SK-N-SH (cell line): ENCODE measurements around the gene HEPN1. TPM values are rescaled to one million over a fixed set of nuclear protein-coding genes. Genes with fewer than 3 reads are reported as not detected.

Experiments used
- CTCF ChIA-PET: fragments of 300-600, 350-600 bp; formaldehyde crosslinking; extraction: SDS; loops from one replicate; lab custom pipeline; 2021; lab: Yijun Ruan, JAX
- POLR2A ChIA-PET: fragments of 350-600 bp; sonication (Branson Sonifier 250); formaldehyde crosslinking; extraction: SDS; loops from one replicate; lab custom pipeline; 2020; ENCODE audit warnings: antibody characterized with exemption, inconsistent platforms; lab: Yijun Ruan, JAX
- DNase-seq: peaks from one replicate; pipeline ENCODE4 v3.0.0; 2012
- H2AFZ ChIP-seq: fragments of 200-600 bp; sonication (generic); 2 replicates; pipeline ENCODE4 v1.8.1; 2016; ENCODE audit warnings: antibody characterized with exemption, mild to moderate bottlenecking, low read depth
- H3F3A ChIP-seq: fragments of 200-600 bp; sonication (generic); replicated peaks from 2 replicates; pipeline ENCODE3; 2016; ENCODE audit warnings: antibody characterized with exemption, mild to moderate bottlenecking; ENCODE audit not compliant: insufficient read depth
- H3K27ac ChIP-seq, 2 experiments: fragments of 200-500 bp in 1 of 2; fragments of 200-600 bp in 1 of 2; sonication (Bioruptor generic) in 1 of 2; sonication (generic), shearing (Covaris generic) in 1 of 2; 2 replicates each; pipeline versions ENCODE4 v1.5.1 to v1.6.1; 2014 to 2016; ENCODE audit warnings: low read depth in 2 of 2, inconsistent platforms in 1 of 2, low read length in 1 of 2, mild to moderate bottlenecking in 1 of 2, mixed read lengths in 1 of 2
- H3K27me3 ChIP-seq: fragments of 200-600 bp; sonication (generic), shearing (Covaris generic); 2 replicates; pipeline ENCODE4 v1.6.1; 2016; ENCODE audit warnings: mixed run types; ENCODE audit not compliant: insufficient read depth
- H3K36me3 ChIP-seq, 2 experiments: fragments of 200-500 bp in 1 of 2; fragments of 200-600 bp in 1 of 2; sonication (Bioruptor generic) in 1 of 2; sonication (generic) in 1 of 2; replicated peaks in 1 of 2; 2 replicates each; pipeline versions ENCODE3 to v1.5.1; 2014 to 2016; ENCODE audit warnings: low read length in 1 of 2, mild to moderate bottlenecking in 1 of 2; ENCODE audit not compliant: insufficient read depth in 2 of 2, control insufficient read depth in 1 of 2
- H3K4me1 ChIP-seq, 2 experiments: fragments of 200-500 bp in 1 of 2; fragments of 200-600 bp in 1 of 2; sonication (Bioruptor generic) in 1 of 2; sonication (generic), shearing (Covaris generic) in 1 of 2; 2 replicates each; pipeline versions ENCODE4 v1.5.1 to v1.6.1; 2014 to 2016; ENCODE audit warnings: low read depth in 1 of 2, low read length in 1 of 2, mixed run types in 1 of 2; ENCODE audit not compliant: insufficient read depth in 2 of 2, control insufficient read depth in 1 of 2
- H3K4me2 ChIP-seq: fragments of 200-600 bp; sonication (generic), shearing (Covaris generic); 2 replicates; pipeline ENCODE4 v1.6.1; 2017; ENCODE audit warnings: mixed run types
- H3K4me3 ChIP-seq, 2 experiments: fragments of 200-500 bp in 1 of 2; fragments of 200-600 bp in 1 of 2; sonication (Bioruptor generic) in 1 of 2; sonication (generic), shearing (Covaris generic) in 1 of 2; 2 replicates each; pipeline versions ENCODE4 v1.5.1 to v1.8.1; 2014 to 2016; ENCODE audit warnings: low read depth in 2 of 2, inconsistent platforms in 1 of 2, low read length in 1 of 2, mild to moderate bottlenecking in 1 of 2, mixed read lengths in 1 of 2, moderate library complexity in 1 of 2
- H3K79me2 ChIP-seq: fragments of 200-600 bp; sonication (generic); 2 replicates; pipeline ENCODE4 v1.8.1; 2017; ENCODE audit warnings: mild to moderate bottlenecking; ENCODE audit not compliant: insufficient read depth
- H3K9ac ChIP-seq: fragments of 200-600 bp; sonication (generic); 2 replicates; pipeline ENCODE4 v1.6.1; 2017; ENCODE audit warnings: mixed run types
- H3K9me2 ChIP-seq: fragments of 200-600 bp; sonication (generic); 2 replicates; pipeline ENCODE4 v1.6.1; 2017; ENCODE audit warnings: mixed run types
- H3K9me3 ChIP-seq: fragments of 200-600 bp; sonication (generic); 2 replicates; pipeline ENCODE4 v1.6.1; 2017; ENCODE audit warnings: mixed run types, mild to moderate bottlenecking, moderate library complexity
- H4K20me1 ChIP-seq: fragments of 200-600 bp; sonication (generic); 2 replicates; pipeline ENCODE4 v1.6.1; 2017; ENCODE audit warnings: mild to moderate bottlenecking, mixed run types; ENCODE audit not compliant: insufficient read depth
- CHD2 ChIP-seq: fragments of 150-350 bp; IDR thresholded peaks from 2 replicates; pipeline ENCODE4 v1.6.1; 2018; ENCODE audit warnings: low read length; ENCODE audit not compliant: partially characterized antibody
- ELF1 ChIP-seq: IDR thresholded peaks from 2 replicates; pipeline ENCODE4 v1.4.0; 2012
- GABPA ChIP-seq: IDR thresholded peaks from 2 replicates; pipeline ENCODE4 v1.4.0; 2012; ENCODE audit warnings: low read depth, mild to moderate bottlenecking
- MXI1 ChIP-seq: IDR thresholded peaks from 2 replicates; pipeline ENCODE4 v1.6.1; 2012; ENCODE audit warnings: mild to moderate bottlenecking, low read depth, low read length, improper control_type of control experiment
- PBX3 ChIP-seq: IDR thresholded peaks from 2 replicates; pipeline ENCODE4; 2012
- RCOR1 ChIP-seq: fragments of 150-350 bp; IDR thresholded peaks from 2 replicates; pipeline ENCODE4 v1.6.1; 2017; ENCODE audit warnings: antibody characterized with exemption, low read length
- RXRA ChIP-seq: IDR thresholded peaks from 2 replicates; pipeline ENCODE4 v1.4.0; 2012; ENCODE audit warnings: low read depth, mild to moderate bottlenecking, borderline replicate concordance
- SIN3A ChIP-seq: IDR thresholded peaks from 2 replicates; pipeline ENCODE4 v1.6.1; 2012; ENCODE audit warnings: low read depth, mild to moderate bottlenecking, low read length, moderate library complexity, borderline replicate concordance
- TEAD4 ChIP-seq: IDR thresholded peaks from 2 replicates; pipeline ENCODE4 v1.4.0; 2012; ENCODE audit warnings: mild to moderate bottlenecking, borderline replicate concordance; ENCODE audit not compliant: insufficient read depth
- WGBS: methylation state at CpG from one replicate; pipeline ENCODE4 v1.1.6; 2017; ENCODE audit warnings: low lambda C conversion rate; 5-methylcytosine and 5-hydroxymethylcytosine counted together
- polyA plus RNA-seq, 3 experiments: library from polyadenylated mRNA; depleted of rRNA; stranded (reverse); fragments of >200 nt; gene quantifications; 2 replicates each; pipeline ENCODE4 v1.2.3, GENCODE V29; 2012
- TF ChIP-seq, protein P1 (sequence below): IDR thresholded peaks from 2 replicates; pipeline ENCODE4 v1.6.1; 2012; ENCODE audit warnings: mild to moderate bottlenecking, low read depth, low read length, moderate library complexity
- TF ChIP-seq, protein P2 (sequence below): fragments of 150-350 bp; IDR thresholded peaks from 2 replicates; pipeline ENCODE4 v1.6.1; 2016; ENCODE audit warnings: mild to moderate bottlenecking, low read depth, low read length

Gene HEPN1
- polyA plus RNA-seq, 1 of the 3 experiments (the other 2 are of a cell fraction) = not detected

DNA sequence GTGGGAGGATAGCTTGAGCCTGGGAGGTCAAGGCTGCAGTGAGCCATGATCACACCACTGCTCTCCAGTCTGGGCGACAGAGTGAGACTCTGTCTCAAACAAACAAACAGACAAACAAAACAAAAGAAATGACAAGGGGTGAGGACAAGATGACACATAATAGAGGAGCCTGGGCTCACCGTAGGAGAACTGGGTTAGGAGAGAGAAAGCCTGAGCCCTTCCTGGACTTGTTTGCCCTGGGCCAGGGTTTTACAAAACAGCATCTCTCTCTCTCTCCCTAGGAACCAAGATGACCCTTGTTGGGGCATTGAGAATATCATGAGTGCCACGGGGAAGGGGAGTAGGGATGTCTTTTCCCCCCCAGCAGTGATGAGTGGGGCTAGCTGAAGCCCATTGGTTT, 38.1 kb upstream of the HEPN1 start (continued):
- TF ChIP-seq, protein P1, sequence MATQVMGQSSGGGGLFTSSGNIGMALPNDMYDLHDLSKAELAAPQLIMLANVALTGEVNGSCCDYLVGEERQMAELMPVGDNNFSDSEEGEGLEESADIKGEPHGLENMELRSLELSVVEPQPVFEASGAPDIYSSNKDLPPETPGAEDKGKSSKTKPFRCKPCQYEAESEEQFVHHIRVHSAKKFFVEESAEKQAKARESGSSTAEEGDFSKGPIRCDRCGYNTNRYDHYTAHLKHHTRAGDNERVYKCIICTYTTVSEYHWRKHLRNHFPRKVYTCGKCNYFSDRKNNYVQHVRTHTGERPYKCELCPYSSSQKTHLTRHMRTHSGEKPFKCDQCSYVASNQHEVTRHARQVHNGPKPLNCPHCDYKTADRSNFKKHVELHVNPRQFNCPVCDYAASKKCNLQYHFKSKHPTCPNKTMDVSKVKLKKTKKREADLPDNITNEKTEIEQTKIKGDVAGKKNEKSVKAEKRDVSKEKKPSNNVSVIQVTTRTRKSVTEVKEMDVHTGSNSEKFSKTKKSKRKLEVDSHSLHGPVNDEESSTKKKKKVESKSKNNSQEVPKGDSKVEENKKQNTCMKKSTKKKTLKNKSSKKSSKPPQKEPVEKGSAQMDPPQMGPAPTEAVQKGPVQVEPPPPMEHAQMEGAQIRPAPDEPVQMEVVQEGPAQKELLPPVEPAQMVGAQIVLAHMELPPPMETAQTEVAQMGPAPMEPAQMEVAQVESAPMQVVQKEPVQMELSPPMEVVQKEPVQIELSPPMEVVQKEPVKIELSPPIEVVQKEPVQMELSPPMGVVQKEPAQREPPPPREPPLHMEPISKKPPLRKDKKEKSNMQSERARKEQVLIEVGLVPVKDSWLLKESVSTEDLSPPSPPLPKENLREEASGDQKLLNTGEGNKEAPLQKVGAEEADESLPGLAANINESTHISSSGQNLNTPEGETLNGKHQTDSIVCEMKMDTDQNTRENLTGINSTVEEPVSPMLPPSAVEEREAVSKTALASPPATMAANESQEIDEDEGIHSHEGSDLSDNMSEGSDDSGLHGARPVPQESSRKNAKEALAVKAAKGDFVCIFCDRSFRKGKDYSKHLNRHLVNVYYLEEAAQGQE = no peak
- no peak for TF ChIP-seq CHD2
- no peak for TF ChIP-seq RXRA

- ChIA-PET POLR2A (no interaction called here), CTCF (interaction anchor here (0.5 to 2.6 kb wide), 5 partner anchors 9 to 181 kb away, joined by 3 to 12 read pairs (median 3); partner anchors contain the start of gene SLC37A2)
- Histone ChIP-seq H3K27ac (peak overlapping the region in 1 of 2 experiments; percentile 24; a peak in 1 of 4 replicates), H3K9ac (no peak overlapping the region), H3K9me2 (no peaks in the 10 kb centered on the region), H4K20me1 (no peaks in the 10 kb centered on the region), H3K4me3 (no peak overlapping the region), H3K79me2 (no peaks in the 10 kb centered on the region; the same call in 1 of the 2 replicates), H3K36me3 (no peaks in the 10 kb centered on the region), H3K27me3 (no peaks in the 10 kb centered on the region), H3K9me3 (no peaks in the 10 kb centered on the region), H3K4me1 (peaks cover 0 to 11% of the 10 kb centered on the region in 2 experiments; a peak in 1 of 4 replicates), H3F3A (no peaks in the 10 kb centered on the region), H3K4me2 (no peak overlapping the region), H2AFZ (no peak overlapping the region)
- DNase-seq = no peak
- TF ChIP-seq PBX3 = no peak
- TF ChIP-seq ELF1 = no peak
- TF ChIP-seq GABPA = no peak
- TF ChIP-seq, protein P2, sequence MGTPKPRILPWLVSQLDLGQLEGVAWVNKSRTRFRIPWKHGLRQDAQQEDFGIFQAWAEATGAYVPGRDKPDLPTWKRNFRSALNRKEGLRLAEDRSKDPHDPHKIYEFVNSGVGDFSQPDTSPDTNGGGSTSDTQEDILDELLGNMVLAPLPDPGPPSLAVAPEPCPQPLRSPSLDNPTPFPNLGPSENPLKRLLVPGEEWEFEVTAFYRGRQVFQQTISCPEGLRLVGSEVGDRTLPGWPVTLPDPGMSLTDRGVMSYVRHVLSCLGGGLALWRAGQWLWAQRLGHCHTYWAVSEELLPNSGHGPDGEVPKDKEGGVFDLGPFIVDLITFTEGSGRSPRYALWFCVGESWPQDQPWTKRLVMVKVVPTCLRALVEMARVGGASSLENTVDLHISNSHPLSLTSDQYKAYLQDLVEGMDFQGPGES = no peak
- no peak for TF ChIP-seq RCOR1
- no peak for TF ChIP-seq TEAD4
- no peak for TF ChIP-seq MXI1
- no peak for TF ChIP-seq SIN3A
- 86% methylated on average over 11 of the region's 11 CpGs for WGBS
These were observed 36.5 kb upstream of the HEPN1 start for GRCh38 chr11:124882339-124883071.
